Fibroblast of skin of left quadriceps (primary cell): ENCODE data around the gene SLIT3.
A peak's percentile ranks its signal among the peaks of the same experiment; 100 is the strongest.

Source experiments
- DNase-seq, 2 experiments: peaks; one replicate each; pipeline ENCODE4 v3.0.0-alpha.2; 2013; ENCODE audit warnings: low read depth in 2 of 2

SLIT3 gene

DNA sequence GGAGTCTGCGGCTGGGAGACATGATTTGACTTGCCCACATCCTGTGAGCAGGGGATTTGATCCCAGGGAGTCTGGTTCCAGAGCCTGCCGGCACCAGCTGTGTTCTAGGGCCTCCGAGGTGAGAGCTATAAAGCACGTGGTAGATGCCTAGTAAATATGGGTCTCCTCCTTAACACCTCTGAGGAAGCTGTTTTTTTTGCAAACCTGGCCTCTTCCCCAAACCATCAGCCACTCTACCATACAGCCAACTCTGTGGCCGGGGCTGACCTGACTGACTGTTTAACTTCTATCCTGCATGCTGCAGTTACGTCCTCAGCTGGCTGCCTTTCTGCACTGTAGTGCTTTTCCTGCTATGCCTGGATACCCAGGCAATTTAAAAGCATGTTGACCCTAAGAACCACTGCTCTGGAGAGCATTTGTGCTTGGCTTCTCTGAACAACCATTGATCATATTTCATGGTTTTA, 220.5 kb downstream of the SLIT3 start:
- no peak for DNase-seq

- no peak for DNase-seq
Measured at GRCh38 chr5:169079697-169080096, 221.2 kb downstream of the SLIT3 start.

GRCh38 chr5:169074839-169075238, 226.1 kb downstream of the SLIT3 start:
- no peak for DNase-seq

DNA sequence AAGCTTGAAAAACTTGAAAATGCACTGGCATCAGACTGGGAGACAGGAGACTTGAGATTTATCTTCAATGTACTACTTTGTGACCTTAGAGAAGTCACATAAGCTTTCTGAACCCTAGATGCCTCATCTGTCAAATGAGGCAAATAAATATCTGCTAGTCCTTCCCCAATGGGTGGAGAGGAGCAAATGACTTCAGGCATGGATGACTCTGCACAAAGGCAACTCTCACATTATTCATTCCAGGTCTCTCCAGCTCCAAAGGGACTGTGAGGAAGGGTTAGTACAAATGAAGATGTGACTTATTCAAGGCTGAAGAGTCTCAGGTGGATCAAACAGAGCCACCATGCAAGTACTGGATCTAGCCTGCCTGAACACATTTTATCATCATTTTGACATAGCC, 228.7 kb downstream of the SLIT3 start:
- no peak for DNase-seq

DNA sequence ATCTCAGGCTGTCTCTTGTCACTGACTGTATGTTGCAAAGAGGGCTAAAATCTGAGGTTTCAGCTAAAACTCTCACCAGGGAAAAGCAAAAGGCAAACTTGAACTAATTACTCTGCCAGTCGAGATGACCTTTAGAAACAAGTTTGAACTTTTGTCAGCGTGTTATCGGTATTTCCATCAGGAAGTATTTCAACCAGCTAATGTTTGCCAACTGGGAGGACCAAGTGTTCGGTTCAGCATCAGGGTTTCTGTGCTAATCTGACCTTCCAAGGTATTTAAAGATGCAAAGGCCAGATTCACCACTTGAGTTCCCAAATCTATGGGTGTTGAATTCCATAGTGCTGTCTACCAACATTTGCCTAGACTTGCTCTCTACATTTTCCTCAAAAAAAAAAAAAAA, 230.5 kb downstream of the SLIT3 start:
- DNase-seq = no peak

GRCh38 chr5:169067751-169068173, 233.2 kb downstream of the SLIT3 start:
- DNase-seq = no peak

DNA sequence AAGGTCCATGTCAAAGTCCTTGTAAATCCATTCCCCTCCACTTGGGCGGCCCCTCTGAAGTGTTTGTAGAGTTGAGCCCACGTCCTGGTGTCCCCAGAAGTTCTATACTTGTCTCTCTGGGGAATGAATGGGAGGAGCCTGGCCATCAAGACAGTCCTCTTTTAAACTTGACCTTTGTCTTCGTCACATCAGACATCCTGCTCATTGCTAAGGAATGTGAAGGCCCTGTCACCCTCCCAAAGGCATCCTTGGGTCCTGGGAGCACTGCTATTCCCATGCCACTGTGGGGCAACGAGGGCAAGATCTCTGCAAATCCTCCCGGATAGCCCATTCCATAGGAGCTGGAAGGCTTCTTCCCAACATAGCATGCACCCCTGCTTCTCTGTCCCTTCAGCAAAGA, 235.5 kb downstream of the SLIT3 start:
- DNase-seq = no peak

DNA sequence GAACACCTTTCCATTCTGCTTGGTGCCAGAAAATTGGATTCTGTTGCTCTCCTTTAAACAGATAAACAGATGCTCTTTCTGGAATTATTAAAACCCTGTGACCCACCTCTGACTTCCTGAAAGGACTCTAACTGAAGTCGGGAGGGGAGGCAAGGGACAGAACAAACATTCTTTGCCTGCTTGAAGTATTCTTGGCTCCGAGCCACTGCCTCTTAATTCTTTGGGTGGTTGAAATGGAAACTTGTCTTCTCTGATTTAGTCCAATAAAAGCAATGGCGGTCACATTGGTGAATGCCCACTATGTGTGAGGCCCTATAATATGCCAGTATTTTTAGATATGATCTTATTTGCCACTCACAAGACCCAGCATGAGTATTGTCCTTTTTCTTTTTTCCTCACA, 236.8 kb downstream of the SLIT3 start:
- no peak for DNase-seq

DNA sequence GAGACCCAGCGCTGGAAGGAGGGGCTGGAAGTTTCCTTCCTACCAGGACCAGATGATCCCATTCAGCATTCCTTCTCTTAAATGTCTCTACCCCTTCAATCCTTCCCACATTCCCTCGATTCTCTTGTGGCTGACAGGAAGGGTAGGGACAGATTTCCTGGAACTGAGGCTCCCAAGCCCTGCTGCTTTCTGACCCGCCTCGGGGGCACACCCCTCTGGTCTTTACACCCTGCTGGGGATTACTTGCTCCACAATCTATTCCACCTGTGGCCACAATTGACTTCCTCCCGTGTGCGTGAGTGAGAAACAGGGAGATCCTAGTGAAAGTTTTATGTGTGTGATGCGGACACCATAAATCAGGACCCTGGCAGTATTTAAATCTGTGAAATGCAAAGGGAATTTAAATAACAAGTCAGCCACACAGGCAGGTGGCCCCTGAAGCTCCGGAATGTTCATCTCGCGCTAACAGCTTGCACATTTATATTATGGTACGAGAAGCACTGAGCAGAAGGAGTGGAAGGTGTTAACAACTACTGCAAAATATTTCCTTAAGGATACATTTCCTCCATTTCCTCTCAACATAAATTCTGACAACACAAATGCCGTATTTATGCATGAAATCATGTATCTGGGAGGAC, 237.5 kb downstream of the SLIT3 start:
- no peak for DNase-seq

DNA sequence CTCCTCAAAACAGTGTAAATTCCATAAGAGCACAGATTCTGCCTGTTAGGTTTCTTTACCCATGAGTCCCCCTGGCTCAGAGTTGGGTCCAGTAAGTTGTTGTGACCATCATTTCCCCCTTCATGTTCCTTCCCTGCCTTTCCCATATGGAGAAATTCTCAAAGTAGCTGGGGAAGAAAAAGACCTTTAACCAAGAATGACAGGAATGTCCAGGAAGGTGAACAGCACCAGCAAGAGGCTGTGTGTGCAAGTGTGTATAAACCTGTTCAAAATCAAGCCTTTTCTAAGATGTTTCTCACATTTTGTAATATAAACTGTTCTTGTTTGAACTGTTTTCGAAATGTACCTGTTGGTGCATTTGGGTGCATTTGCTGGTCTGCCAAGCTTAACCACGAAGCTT, 238.2 kb downstream of the SLIT3 start:
- no peak for DNase-seq

GRCh38 chr5:169054506-169054905, 246.4 kb downstream of the SLIT3 start:
- DNase-seq = no peak

DNA sequence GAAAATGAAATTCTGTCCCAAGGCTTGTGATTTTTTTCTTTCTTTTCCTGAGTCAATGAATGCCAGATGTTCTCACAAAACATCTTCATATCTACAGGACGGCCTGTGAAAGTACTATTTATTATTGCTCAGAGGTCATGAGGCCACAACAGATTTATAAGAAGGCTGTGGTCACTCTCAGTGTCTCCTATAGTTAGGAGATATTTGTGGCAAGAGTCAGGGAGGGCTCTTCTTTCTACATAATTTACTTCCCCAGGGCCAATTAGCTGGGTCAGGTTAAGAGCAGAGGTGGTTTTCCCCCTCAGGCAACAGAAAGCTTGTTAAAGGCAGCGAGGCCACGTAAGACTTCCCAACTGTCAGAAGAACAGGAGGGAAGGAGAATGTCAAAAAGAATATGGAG, 248.7 kb downstream of the SLIT3 start:
- DNase-seq = no peak

- no peak for DNase-seq
Measured at GRCh38 chr5:169051351-169051750, 249.6 kb downstream of the SLIT3 start.

DNA sequence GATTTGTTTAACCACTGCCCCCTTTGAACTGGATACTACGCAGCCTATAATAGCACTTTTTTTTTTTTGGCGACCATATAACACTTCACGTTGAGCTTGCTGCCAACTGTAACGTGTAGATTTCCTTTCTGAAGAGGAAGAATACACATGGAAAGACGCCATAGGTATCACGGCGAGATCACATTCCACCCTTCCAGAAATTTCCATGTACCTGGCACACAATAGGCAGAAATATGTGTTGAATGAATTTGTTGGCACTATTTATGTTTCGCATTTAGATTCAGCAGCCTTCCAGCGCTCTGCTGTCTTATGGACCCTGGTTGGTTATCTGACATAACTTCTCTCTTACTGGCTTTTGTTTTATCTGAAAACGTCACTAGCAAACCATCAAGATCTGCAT, 250.3 kb downstream of the SLIT3 start:
- no peak for DNase-seq

GRCh38 chr5:169050146-169050571, 250.8 kb downstream of the SLIT3 start:
- no peak for DNase-seq

DNA sequence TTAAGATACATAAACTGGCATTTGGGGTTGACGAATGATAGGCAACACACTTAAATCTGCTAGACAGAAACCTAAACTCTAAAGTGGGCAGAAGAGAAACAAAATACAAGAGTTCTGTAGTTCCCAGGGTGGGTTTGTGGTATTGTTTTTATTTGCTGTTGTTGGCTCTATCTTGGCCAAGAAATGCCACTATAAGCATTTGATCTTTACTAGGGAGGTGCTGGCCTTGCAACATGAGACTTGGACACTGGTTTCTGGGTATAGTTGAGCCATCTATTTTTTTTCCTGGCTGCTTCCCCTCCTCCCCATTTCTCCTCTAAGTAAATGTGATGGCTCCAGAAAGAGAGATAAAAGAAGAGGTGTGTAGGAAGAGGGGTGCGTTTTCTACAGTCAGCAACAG, 251.2 kb downstream of the SLIT3 start:
- no peak for DNase-seq

DNA sequence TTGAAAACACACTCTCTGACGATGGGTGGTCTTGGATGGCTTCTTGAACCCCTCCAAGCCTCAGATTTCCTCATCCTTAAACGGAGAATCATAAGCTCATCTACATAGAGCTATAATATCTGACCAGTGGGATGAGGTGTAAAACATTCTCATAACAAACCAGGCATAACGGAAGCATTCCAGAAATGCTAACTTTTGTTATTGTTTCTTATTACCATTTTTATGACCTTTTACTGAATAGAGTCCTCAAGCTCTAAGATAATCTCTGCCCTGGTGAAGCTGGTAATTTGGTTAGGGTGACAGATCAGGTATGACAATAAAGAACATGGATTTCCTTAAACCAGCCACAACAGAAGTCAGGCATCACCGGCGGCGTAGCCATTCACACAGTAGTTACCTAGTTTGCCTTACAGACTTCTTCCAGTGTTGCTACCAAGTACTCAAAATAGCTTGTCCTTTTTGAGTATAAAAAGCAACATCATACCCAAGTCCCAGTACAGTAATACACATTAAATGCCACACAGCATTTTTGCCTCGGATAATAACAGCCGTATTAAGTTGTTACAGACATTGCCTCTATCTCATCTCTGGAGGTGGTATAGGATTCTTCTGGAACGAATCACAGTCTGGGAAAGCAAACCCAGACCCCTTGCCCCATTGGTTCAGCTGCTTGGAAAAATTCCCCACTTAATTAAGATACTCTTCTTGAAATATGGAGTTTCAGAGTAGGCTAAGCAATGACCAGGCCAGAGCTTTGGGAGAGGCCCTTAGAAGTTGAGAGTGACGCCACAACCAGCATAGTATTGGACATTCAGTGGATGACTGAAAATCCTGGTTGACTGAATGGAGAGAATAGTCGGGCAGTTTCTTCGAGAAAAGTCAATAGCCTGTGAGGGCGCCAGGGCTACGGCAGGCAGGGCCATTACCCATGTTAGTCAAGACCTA, 252.5 kb downstream of the SLIT3 start:
- DNase-seq = peak; percentile 35 to 40

DNA sequence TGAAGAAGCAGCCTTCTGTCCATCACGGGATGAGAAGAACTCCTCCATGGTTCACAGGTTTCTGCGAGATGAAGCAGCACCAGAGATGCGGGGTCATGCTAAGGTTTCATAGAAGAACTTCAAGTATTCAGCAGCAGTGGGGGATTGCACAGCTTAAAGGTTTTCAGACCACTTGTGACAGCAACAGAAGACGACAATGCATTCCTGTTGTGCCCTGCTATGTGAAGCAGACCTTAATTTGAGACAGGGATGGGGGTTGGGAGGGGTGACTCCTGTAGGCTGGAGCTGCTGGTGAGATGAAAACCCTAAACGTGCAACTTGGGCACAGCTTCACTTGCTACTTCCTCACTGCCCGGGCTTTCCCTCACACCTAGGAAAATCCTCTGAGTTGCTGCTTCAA, 256.0 kb downstream of the SLIT3 start:
- DNase-seq = no peak

- no peak for DNase-seq
Measured at GRCh38 chr5:169041180-169041579, 259.8 kb downstream of the SLIT3 start.

GRCh38 chr5:169039592-169039991, 261.3 kb downstream of the SLIT3 start:
- DNase-seq = no peak

DNA sequence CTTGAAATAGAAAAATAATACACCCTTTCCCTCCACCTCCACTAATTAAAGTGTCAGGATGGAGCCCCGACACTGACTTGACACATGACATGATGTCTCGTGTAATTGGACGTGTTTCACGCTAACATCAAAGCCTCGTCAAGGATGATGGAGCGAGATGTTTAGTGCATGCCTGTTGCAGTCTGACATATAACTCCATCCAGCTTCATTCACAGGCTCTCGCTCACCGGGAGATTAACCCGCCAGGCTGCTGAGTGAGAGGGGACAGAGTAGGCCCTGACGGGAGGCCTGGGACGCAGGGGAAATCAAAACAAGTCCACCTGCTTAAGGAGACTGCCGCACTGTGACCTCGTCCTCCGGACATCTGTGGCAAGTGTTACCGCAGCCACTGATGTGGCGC, 263.5 kb downstream of the SLIT3 start:
- no peak for DNase-seq

DNA sequence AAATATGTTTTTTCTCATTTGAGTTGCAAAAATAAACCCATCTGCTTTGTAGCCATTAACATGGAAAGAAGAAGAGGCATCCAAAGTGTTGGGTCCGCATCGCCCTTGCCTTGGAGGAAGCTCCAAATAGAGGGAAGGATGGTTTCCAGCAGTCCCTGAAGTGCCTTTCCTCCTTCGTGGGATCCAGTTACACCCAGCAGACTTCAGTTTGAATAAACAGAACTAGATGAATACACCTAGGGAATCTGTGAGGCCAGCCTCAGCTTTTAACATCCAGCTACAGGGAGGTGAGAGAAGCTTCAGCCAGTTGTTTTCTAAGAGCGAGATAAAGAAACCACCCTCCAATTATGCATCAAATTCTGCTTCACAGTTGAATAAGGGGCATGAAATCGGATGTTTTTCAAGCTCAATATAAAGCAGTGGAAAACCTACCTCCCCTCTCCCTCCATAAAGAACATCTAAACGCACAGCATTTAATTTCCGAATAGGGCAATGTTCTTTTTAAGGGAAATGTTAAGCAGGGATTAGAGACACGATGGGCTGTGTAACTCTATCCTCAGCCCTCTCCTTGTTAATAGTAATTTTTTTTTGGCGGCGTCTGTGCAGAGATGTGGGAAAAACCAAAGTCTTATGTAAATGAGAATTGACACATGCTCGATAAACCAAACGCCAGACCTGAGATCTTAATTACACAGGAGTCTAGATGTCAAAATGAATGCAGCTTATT, 264.7 kb downstream of the SLIT3 start:
- DNase-seq = no peak
